Left kidney (tissue), 2 donors: ENCODE measurements around the gene MMP3. TPM values are rescaled to one million over a fixed set of nuclear protein-coding genes. Genes with fewer than 3 reads are reported as not detected.

ENCODE experiments used
- DNase-seq: peaks from one replicate; pipeline ENCODE4 v3.0.0-alpha.2; 2013
- polyA plus RNA-seq: library from polyadenylated mRNA; unstranded; fragments of 120-200 nt; gene quantifications from one replicate; pipeline ENCODE4 v1.2.1, GENCODE V29; 2013; ENCODE audit not compliant: insufficient read length

Gene MMP3
- polyA plus RNA-seq, 1 donor, result not detected

- DNase-seq, result no peak
Observed at GRCh38 chr11:102791271-102792036, 52.0 kb downstream of the MMP3 start.

- DNase-seq, result no peak
Observed at GRCh38 chr11:102788334-102788995, 54.9 kb downstream of the MMP3 start.

Other genes starting within 250 kb of the MMP3 start
- not detected for gene MMP20, start 218.3 kb downstream of the MMP3 start, polyA plus RNA-seq
- not detected for gene MMP27, start 137.8 kb downstream of the MMP3 start, polyA plus RNA-seq
- gene MMP8, start 118.7 kb downstream of the MMP3 start, polyA plus RNA-seq, result not detected
- not detected for gene MMP10, start 63.0 kb downstream of the MMP3 start, polyA plus RNA-seq
- gene MMP1, start 45.4 kb downstream of the MMP3 start, polyA plus RNA-seq, result 0.23 TPM
- gene MMP12, start 31.4 kb upstream of the MMP3 start, polyA plus RNA-seq, result 4.4 TPM
- gene MMP13, start 112.1 kb upstream of the MMP3 start, polyA plus RNA-seq, result not detected
- gene DCUN1D5, start 248.6 kb upstream of the MMP3 start, polyA plus RNA-seq, result 38.5 TPM